Ureter (tissue), 1 donor: Measurements from ENCODE around the gene KCNMA1. TPM values are rescaled to one million over a fixed set of nuclear protein-coding genes. Genes with fewer than 3 reads are reported as not detected.

ENCODE experiments used
- DNase-seq: peaks from one replicate; pipeline ENCODE4 v3.0.0-alpha.2; 2020; ENCODE audit warnings: low spot score
- total RNA-seq: library from RNA; stranded (reverse); gene quantifications from one replicate; pipeline ENCODE4 v1.2.4, GENCODE V29; 2023
- donor health status: DM: yes; HTN: yes; CAD: no.

Gene KCNMA1
- total RNA-seq, 1 donor from 2014 or later = 87.9 TPM

DNA sequence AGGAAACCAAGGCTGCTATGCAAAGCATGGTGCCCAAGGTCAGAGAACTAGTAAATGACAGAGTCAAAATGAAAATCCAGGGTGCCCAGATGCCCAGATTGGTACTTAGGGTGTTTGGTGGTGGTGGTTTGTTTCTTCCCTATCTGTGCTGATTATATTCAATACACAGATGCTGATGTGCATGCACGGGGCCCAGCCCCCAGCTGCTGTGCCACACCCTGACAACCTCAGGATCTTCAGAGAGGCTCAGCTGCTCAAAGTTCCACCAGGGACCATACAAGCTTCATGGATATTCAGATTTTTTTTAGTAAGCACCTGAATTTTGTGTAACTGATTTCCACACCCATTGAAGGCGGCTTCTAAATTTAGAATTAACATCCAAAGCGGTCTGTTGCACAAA lies 75.6 kb downstream of the KCNMA1 start:
- DNase-seq = no peak

GRCh38 chr10:77560471-77560870 lies 77.1 kb downstream of the KCNMA1 start:
- no peak for DNase-seq

DNA sequence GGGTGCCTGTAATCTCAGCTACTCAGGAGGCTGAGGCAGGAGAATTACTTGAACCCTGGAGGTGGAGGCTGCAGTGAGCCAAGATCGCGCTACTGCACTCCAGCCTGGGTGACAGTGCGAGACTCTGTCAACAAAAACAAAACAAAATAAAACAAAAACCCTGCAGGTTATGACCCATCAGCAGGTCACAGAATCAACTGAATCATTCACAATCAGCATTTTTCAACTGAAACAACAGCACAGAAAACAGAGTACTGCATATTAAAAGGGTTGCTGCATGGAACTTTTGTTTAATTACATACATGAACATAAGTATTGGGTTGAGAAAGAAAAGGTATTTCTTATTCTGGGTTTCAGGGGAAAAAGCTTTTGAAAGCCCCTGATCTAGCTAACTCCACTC lies 77.6 kb downstream of the KCNMA1 start:
- no peak for DNase-seq

DNA sequence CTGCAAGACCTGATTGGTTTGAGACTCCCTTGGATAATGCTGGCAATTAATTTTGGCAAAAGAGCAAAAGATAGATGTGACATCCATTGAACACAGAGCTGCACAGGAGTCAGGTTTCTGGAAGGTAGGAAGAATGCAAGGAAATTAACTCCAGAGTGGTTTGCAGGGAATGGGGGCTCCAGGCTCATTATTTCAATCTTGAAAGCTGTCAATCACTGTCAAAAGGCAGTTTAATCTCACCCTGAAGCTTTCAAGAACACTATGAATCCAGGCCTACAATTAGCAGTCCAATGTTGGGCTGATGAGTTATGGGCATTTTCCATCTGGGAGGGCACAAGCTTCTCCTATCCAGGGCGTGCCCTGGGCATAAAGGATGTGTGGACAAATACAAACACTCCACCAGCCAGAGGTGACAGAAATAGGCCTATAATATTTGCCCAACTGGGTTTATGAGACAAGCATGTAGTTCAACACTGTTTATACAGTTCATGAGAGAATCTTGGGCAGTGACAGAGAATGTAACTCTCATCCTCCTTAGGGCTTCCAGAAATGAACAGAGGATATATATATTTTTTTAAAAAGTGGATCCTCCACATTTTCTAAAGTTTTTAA lies 80.5 kb downstream of the KCNMA1 start:
- DNase-seq = no peak

GRCh38 chr10:77555591-77556212 lies 81.9 kb downstream of the KCNMA1 start:
- DNase-seq = no peak

- DNase-seq = no peak
Measured at GRCh38 chr10:77554996-77555397, 82.6 kb downstream of the KCNMA1 start.

GRCh38 chr10:77553966-77554365 lies 83.6 kb downstream of the KCNMA1 start:
- no peak for DNase-seq

GRCh38 chr10:77553311-77553710 lies 84.3 kb downstream of the KCNMA1 start:
- DNase-seq = no peak

- DNase-seq = no peak
Measured at GRCh38 chr10:77552252-77552651, 85.4 kb downstream of the KCNMA1 start.

DNA sequence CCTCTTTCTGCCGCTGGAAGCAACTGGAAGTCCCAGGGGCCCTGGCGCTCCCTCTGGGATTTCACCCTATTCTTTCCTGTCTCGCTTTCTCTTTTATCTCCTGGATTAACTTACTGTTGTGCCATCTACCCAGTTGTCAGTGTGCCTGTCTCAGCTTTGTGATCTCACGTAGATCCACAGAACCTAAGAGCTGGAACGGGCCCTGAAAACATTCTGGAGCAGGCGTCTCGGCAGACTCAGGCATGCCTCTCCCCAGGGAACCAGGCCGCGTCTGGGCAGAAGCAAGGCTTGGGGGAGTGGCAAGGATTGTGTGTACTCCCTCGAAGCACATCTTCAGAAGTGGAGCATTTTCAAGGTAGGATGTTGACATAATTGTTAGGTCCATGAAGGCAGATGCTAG lies 87.2 kb downstream of the KCNMA1 start:
- no peak for DNase-seq

- no peak for DNase-seq
Measured at GRCh38 chr10:77548671-77549070, 88.9 kb downstream of the KCNMA1 start.

DNA sequence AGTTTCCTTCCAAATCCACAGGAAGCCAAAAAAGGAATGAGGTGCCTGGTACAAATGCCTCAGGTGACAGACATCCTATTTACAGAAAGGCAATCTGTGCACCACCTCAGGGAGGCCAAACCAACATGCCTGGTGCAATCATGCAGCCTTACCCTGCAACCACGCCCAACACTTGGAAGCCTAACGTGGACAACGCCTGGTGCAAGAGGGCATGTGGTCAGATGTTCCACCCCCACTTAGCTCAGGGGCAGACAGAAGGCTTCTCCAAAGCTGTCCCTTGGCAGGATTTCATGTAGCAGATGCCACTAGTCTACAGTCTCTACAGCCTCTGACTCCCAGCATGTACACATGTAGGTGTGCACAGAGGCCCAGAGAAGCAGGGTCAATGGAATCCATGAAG lies 89.5 kb downstream of the KCNMA1 start:
- DNase-seq = no peak

DNA sequence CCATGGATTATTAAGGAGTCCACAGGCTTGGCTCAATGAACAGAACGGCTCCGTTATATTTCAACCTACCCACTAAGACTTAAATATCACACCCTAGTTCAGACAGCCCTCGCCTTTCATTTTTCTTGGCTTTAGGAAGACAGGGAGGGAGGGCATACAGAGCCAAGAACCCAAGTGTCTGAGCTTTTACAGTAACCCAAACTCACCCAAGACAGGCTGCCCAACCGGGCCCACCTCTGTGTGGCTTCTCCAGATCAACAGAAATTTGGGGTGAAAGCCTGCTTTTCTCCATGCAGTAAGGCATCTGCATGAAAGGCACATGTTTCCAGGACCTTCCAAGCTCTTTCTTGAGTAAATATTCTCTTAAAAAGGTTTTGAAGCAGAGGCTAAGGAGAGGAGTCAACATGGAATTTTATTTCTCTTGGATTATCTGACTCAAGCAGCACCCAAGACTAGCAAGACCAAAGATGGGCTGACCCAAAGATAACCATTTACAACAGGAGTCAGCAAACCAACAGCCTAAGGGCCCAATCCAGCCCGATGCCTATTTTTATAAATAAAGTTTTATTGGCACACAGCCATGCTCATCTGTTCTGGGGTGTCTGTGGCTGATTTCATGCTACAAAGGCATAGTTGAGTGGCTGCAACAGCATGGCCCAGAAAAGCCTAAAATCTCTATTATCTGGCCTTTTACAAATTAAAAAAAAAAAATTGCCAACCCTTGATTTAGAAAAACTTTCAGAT lies 90.1 kb downstream of the KCNMA1 start:
- no peak for DNase-seq

GRCh38 chr10:77546042-77546441 lies 91.6 kb downstream of the KCNMA1 start:
- no peak for DNase-seq

DNA sequence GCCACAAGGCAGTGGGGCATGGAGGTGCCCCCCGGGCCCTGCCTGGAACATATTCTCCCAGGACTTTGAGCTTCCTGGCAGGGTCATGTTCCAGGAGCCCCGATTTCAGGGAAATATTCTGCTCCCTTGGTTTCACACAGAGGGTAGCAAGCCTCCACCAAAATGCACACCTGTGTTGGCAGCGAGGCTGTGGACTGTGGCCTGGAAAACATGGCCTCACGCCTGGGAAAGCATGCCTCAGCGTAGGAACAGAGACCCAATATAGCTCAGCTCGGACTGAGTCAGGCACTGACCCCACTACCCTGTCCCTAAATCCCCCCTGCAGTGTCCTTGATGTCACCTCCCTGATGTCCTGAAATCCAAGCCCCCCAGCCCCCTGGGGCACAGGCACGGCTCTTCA lies 92.0 kb downstream of the KCNMA1 start:
- no peak for DNase-seq

DNA sequence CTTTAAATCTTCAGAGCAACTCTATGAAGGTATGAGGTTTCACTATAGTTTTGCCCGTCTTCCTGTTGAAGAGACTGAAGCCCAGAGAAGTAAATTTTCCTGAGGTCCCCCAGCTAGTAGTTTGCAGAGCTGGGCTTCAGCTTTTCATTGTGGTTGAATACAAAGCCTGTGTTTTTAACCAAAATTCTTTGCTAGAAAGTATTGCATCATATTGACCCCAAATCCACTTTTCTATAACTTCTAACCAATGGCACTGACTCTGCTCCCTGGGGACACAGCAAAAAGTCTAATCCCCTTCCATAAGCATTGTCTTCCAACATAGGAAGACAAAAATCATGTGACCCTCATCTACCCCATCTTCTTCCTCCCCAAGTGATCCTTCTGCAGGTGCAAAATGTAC lies 93.0 kb downstream of the KCNMA1 start:
- no peak for DNase-seq

GRCh38 chr10:77542710-77543259 lies 94.8 kb downstream of the KCNMA1 start:
- DNase-seq = no peak

DNA sequence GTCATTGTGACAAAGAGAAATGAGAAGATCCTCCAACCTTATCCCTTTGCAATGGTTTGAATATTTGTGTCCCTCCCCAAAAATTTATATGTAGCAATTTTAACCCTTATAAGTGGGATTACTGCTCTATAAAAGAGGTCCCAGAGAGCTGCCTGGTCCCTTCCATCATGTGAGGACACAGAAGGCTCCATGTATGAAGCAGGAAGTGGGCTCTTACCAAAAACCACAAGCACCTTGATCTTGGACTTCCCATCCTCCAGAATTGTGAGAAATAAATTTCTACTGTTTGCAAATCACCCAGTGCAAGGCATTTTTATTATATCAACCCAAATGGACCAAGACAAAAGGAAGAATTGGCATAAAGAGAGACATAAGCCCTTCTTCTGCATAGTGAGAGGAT lies 95.7 kb downstream of the KCNMA1 start:
- no peak for DNase-seq

- DNase-seq = no peak
Measured at GRCh38 chr10:77541247-77541646, 96.4 kb downstream of the KCNMA1 start.

GRCh38 chr10:77539147-77539935 lies 98.3 kb downstream of the KCNMA1 start:
- no peak for DNase-seq

- no peak for DNase-seq
Measured at GRCh38 chr10:77537720-77538373, 99.8 kb downstream of the KCNMA1 start.

DNA sequence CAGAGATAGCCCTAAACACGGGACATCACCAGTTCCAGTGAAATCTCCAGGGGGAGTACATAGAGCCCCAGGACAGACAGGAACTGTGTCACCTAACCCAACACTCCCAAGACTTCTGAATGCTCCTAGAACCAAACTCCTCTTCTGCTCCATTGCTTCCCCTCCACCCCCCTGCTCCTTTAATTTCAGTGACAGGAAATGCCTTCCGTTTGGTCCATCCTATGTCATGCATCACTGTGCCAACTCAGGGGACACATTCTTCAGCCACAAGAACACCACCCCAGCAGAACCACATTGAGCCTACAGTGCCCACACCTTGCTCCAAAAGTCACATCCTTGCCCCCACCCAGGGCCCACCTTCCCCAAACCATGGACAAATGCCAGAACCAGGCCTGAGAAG lies 100.5 kb downstream of the KCNMA1 start:
- no peak for DNase-seq
